AG09309 (cell line): ENCODE data around the gene RUFY2.

ENCODE experiments used
- DNase-seq: peaks from one replicate; pipeline ENCODE4 v3.0.0-alpha.2; 2010; ENCODE audit warnings: low read depth
- H3K4me3 ChIP-seq: 2 replicates; pipeline ENCODE4 v1.5.1; 2011; ENCODE audit warnings: mild to moderate bottlenecking, low read depth, low read length, moderate library complexity; ENCODE audit not compliant: control insufficient read depth
- TF ChIP-seq, protein P1 (sequence below): IDR thresholded peaks from 2 replicates; pipeline ENCODE4 v1.5.1; 2011; ENCODE audit warnings: mild to moderate bottlenecking, low read depth, low read length, inconsistent platforms; ENCODE audit not compliant: insufficient read depth, control insufficient read depth; ENCODE audit errors: missing control alignments

The RUFY2 gene

DNA sequence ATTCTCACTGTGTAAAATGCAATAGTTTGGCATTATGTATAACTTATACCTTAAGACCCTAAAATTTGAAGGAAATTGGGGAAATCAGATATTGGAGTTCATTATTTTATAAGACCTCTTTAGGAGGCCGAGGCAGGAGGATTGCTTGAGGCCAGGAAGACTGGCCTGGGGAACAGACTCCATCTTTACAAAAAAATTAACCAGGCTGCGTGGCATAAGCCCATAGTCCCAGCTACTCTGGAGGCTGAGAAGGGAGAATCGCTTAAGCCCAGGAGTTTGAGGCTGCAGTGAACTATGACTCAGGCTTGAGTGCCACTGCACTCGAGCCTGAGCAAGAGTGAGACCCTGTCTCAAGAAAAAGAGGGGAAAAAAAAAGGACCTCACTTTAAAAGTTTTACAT is 60.3 kb downstream of the RUFY2 start:
- no peak overlapping the region for H3K4me3 ChIP-seq
- DNase-seq, result no peak
- TF ChIP-seq, protein P1, sequence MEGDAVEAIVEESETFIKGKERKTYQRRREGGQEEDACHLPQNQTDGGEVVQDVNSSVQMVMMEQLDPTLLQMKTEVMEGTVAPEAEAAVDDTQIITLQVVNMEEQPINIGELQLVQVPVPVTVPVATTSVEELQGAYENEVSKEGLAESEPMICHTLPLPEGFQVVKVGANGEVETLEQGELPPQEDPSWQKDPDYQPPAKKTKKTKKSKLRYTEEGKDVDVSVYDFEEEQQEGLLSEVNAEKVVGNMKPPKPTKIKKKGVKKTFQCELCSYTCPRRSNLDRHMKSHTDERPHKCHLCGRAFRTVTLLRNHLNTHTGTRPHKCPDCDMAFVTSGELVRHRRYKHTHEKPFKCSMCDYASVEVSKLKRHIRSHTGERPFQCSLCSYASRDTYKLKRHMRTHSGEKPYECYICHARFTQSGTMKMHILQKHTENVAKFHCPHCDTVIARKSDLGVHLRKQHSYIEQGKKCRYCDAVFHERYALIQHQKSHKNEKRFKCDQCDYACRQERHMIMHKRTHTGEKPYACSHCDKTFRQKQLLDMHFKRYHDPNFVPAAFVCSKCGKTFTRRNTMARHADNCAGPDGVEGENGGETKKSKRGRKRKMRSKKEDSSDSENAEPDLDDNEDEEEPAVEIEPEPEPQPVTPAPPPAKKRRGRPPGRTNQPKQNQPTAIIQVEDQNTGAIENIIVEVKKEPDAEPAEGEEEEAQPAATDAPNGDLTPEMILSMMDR, result no peak

DNA sequence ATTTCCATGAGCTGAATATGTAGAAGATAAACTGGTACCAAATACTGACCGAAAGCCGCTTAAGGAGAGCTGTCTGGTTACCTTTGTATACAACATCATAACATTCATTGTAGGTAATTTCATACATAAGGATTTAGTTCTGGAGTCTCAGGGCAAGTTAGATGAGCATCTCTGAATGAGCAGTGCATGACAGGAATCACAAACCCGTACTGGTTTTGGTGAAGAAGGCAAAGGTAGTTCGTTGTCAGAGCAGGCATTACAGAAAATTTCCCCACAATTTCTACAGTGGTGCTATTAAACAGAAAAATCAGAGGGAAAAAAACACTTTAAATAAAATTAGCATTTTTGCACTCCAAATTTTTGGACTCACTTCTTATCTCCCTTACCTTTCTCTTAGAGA is 61.5 kb downstream of the RUFY2 start:
- H3K4me3 ChIP-seq, result no peak overlapping the region
- TF ChIP-seq, protein P1, result no peak
- DNase-seq, result no peak

GRCh38 chr10:68342909-68343516 is 64.1 kb downstream of the RUFY2 start:
- TF ChIP-seq, protein P1, result no peak
- no peak for DNase-seq

GRCh38 chr10:68340358-68341080 is 66.6 kb downstream of the RUFY2 start:
- TF ChIP-seq, protein P1, result no peak
- no peak for DNase-seq
- H3K4me3 ChIP-seq, result no peak overlapping the region

More at GRCh38 chr10:68342909-68343516, 64.1 kb downstream of the RUFY2 start:
- H3K4me3 ChIP-seq, result no peak overlapping the region

DNA sequence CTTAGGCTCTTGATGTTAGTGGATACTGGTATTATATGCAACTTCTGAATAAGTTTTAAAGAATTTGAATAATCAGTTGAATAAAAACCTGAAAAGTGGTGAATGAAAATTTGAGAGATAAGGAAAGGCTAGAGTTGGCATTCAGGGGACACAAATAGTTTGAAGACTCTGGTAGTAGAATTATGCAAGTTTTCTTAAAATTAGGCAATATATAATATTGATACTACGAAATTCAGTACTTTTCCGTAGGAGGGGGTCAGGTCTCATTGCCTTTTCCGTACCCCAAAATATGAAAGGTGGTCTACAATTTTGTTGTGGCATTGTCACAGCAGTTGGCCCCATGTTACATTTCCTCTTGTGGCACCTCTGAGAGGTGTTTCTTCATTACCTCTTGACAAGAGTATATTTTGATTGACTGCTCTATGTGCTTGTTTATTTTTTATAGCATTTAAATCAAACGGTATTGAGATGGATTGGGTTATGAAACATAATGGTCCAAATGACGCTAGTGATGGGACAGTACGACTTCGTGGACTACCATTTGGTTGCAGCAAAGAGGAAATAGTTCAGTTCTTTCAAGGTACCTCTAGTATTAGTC is 70.2 kb downstream of the RUFY2 start:
- no peak overlapping the region for H3K4me3 ChIP-seq

GRCh38 chr10:68334672-68335467 is 72.2 kb downstream of the RUFY2 start:
- TF ChIP-seq, protein P1, result no peak
- DNase-seq, result no peak
- peak overlapping the region; percentile 72 for H3K4me3 ChIP-seq

More for the DNA sequence above, 70.2 kb downstream of the RUFY2 start:
- TF ChIP-seq, protein P1, result no peak
- no peak for DNase-seq
